GM19395 (cell line): ENCODE measurements around the gene PXMP2.
"Not testable (repeated sequence)": the region's sequence is repeated elsewhere in the genome, so short reads cannot be mapped to it uniquely, and the experiment has no call there.

ENCODE experiments used
- ATAC-seq: cut with Tn5 transposase; IDR thresholded peaks from one replicate; pipeline ENCODE4 v1.9.1; 2021; ENCODE audit warnings: mild to moderate bottlenecking, moderate library complexity; ENCODE audit not compliant: unreplicated experiment

PXMP2 gene

DNA sequence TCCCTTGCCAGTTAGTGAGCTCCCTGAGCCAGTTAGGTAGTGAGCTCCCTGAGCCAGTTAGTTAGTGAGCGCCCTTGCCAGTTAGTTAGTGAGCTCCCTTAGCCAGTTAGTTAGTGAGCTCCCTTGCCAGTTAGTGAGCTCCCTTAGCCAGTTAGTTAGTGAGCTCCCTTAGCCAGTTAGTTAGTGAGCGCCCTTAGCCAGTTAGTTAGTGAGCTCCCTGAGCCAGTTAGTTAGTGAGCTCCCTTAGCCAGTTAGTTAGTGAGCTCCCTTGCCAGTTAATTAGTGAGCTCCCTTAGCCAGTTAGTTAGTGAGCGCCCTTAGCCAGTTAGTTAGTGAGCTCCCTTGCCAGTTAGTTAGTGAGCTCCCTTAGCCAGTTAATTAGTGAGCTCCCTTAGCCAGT lies 4.6 kb downstream of the PXMP2 start:
- not testable (repeated sequence) for ATAC-seq

DNA sequence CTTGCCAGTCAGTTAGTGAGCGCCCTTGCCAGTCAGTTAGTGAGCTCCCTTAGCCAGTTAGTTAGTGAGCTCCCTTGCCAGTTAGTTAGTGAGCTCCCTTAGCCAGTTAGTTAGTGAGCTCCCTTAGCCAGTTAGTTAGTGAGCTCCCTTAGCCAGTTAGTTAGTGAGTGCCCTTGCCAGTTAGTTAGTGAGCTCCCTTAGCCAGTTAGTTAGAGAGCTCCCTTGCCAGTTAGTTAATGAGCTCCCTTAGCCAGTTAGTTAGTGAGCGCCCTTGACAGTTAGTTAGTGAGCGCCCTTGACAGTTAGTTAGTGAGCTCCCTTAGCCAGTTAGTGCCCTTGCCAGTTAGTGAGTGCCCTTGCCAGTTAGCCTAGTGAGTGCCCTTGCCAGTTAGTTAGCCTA lies 7.5 kb downstream of the PXMP2 start:
- not testable (repeated sequence) for ATAC-seq

DNA sequence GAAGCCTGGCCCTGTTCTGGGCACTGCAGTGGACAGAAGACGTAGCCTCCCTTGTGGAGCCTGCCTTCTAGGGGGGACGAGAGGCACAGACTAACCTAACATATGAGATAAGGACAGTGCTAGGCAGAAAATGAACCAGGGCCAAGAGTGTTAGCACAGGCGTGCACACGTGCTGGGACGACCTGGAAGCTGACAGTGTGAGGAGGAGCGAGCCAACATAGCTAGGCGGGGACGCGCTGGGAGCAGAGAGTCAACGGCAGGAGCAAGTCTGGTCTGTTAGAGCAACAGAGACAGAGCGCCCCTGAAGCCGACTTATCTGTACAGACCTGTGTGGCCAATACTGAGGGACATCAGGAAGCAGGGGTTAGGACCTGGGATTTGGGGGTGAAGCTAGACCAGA lies 8.0 kb downstream of the PXMP2 start:
- no peak for ATAC-seq

DNA sequence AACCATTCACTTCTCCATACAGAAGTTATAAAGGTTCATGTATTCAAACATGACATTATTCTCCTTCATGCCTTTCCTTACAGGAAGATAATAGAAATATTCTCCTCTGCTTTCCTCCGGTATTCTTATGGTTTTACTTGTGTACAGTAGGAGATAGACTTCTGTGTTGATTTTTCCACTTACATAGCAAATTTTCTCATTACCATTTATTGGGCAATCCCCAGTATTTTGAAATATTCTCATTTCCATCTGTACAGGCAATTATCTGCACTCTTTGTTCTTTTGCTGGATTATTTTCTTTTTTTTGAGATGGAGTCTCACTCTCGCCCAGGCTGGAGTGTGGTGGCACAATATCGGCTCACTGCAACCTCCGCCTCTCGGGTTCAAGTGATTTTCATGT lies 11.0 kb downstream of the PXMP2 start:
- ATAC-seq = no peak

DNA sequence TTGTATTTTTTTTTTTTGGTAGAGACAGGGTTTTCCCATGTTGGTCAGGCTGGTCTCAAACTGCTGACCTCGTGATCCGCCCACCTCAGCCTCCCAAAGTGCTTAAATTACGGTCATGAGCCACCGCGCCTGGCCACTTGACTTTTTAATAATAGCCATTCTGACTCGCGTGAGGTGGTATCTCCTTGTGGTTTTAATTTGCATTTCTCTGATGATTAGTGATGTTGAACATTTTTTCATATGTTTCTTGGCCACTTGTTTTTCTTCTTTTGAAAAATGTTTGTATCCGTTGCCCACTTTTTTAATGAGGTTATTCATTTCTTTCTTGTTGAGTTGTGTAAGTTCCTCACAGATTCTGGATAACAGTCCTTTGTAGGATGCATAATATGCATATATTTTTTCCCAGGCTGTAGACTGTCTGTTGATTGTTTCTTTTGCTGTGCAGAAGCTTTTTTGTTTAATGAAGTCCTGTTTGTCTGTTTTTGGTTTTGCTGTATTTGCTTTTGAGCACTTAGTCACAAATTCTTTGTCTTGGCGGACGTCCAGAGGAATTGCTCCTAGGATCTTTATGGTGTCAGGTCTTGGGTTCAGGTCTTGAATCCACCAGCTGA lies 12.9 kb downstream of the PXMP2 start:
- no peak for ATAC-seq

DNA sequence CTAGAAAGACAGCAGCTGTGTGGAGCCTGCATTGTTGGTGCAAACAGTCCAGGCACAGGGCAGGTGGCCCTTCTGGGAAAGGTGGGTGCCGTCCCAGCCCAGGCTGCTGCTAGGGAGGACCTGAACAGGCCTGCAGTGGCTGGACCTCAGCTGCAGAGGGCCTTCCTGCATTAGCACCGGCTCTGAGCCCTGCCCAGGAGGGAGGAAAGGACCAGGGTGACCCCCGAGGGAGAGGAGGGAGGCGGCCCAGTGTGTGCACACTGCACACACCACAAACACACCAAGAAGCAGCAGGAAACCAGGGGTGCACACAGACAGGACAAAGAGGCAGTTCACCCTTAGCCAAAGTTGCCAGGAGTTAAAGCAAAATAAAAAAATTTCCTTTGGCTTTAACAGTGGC lies 15.3 kb downstream of the PXMP2 start:
- no peak for ATAC-seq

DNA sequence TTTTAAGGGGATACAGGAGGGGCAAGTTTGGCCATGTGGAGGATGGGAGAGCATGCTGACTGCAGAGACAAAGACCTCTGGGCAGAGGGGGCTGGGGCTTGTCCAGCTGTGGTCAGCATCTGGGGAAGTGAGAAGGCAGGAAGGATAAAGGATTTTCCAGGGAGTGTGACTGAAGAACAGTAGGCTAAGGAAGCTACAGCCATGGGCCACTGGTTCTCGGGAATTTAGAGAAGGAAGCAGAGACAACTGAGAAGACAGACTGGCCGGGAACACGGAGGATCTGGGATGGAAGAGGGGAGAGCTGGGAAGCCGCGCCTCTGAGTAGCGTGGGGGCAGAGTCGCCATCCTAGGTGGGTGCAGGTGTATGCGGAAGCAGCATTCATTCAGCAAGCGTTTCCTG lies 16.3 kb downstream of the PXMP2 start:
- ATAC-seq = no peak

DNA sequence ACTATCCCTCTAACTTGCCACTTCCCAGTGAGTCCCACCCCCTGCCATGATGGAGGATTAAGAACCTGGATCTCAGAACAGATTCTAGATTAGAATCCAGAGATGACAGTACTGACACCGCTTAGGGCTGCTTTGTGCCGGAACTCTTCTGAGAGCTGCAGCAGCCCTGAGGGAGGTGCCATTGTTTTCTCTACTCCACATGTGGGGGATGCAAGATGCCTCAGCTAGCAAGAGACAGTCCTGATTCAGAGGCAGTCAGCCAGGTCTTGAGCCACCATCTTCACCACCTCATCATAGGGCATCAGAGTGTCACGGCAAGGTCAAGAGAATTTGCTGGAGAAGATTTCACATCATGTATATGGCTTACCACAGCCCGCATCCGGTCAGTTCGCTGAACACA lies 19.9 kb downstream of the PXMP2 start:
- ATAC-seq = no peak

DNA sequence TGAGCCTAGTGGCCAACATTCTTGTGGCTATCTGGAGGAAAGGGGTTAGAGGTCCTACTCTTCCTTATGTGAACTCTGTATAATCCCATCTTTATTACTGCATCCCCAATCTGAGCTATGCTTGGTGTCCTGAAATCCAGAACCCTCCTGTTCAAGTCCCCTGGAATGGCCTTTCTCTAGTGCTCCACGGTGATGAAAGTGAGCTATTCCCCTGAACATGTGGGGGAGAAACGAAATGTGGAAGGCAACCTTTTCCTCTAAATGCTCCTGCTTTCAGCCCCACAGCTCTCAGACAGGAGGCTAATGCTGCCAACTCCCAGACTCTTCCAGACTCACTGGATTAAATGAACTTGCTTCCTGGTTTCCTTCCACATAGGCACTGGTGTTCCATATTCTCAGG lies 20.8 kb downstream of the PXMP2 start:
- ATAC-seq = no peak

DNA sequence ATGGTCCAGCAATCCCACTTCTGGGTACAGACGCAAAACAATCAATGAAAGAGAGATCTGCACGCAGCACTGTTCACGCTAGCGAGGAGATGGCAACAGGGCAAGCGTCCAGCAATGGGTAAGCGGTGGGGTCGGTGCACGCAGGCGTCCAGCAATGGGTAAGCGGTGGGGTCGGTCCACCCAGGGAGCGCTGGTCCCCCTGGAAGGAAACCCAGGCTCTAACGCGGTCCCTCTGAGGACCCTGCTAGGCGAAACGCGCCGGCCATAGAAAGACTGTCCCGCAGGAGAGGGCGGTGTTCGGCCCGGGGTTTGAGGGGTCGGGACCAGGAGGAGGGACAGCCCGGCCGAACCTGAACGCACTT lies 22.6 kb downstream of the PXMP2 start:
- ATAC-seq = peak; percentile 47

DNA sequence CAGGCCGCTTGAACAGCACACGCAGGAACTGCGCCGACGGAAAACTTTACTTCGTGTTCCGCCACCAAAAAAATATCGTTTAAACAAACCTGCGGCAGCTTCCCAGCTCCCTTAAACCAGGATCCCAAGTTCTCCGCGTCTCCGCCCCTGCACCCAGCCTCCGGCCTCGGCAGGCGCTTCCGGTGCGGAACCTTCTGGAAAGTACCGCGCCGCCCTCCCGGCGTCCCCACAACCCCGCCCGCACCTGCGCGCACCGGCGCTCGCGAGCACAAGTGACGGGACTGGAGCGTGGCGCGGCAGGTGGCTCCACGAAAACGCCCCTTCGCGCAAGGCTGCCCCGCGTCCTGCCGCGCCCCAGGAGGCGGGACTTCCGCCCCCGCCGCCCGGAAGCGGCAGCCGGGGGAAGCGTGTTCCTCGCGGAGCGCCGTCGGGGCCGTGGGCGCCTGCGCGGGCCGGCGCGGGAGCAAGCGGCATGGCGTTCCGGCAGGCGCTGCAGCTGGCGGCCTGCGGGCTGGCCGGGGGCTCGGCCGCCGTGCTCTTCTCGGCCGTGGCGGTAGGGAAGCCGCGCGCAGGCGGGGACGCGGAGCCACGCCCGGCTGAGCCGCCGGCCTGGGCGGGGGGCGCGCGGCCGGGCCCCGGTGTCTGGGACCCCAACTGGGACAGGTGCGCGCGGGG lies 23.2 kb downstream of the PXMP2 start, which contains the start of gene PGAM5:
Gene PGAM5 (plus strand): TSS at position 438 of the 675 bp plus-strand sequence. CDS start 35 bp downstream, at position 473.
- ATAC-seq = peak; percentile 88

DNA sequence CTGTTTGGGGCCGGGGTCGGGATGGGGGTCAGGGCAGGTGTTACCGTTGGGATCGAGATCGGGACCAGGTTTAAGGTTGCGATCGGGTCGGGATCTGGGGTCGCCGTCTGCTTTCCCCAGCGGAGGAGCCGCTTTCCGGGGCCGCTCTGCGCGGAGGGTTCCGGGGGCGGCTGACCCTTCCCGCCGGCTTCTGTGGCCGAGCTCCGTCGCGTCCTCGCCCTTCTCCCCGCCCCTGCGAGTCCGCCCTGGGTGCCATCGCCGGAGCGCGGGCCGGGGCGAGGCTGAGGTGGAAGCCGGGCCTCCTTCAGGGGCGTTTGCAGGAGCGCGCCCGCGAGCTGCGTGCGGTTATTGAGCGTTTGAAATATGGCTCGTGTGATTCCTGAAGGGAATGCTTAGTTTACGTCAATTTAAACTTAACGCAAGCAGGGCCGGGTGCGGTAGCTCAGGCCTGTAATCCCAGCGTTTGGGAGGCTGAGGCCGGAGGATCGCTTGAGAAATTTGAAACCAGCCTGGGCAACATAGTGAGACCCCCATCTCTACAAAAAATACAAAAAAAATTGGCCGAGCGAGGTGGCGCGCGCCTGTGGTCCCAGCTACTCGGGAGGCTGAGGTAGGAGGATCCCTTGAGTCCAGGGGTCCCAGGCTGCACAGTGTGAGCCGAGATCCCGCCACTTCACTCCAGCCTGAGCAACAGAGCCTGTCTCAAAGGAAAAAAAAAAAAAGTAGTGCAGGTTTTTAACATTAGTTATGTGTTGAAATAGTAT lies 23.9 kb downstream of the PXMP2 start:
- no peak for ATAC-seq

DNA sequence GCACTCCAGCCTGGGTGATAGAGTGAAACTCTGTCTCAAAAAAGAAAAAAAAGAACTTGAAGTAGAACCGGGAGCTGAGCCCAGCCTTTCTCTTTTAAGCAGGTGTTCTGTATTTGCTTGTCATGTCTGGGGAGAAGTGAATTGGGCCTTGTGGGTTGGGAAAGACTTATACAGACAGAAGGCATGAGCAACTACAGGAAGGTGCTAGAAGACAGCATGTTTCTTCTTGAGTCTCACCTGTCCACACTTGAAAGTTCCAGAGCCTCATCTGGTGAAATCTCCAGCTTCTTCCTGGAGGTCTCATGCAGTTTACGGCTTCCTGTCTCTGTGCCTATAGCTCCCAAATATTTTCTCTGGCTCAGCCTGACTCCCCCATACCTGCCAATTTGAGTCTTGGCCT lies 25.7 kb downstream of the PXMP2 start:
- no peak for ATAC-seq

DNA sequence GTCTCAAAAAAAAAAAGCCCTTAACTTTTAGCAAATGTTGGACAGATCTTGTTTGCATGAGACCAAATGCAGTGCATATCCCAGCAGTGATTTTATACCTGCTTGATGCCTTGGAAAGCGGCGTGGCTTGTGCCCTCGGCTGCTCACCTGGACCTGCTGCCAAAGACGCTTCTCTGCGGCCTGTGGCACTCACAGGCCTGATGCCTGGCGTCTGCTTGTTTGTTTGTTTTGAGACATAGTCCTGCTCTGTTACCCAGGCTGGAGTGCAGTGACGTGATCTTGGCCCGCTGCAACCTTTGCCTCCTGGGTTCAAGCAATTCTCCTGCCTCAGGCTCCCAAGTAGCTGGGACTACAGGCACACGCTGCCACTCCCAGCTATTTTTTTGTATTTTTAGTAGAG lies 28.5 kb downstream of the PXMP2 start:
- no peak for ATAC-seq

DNA sequence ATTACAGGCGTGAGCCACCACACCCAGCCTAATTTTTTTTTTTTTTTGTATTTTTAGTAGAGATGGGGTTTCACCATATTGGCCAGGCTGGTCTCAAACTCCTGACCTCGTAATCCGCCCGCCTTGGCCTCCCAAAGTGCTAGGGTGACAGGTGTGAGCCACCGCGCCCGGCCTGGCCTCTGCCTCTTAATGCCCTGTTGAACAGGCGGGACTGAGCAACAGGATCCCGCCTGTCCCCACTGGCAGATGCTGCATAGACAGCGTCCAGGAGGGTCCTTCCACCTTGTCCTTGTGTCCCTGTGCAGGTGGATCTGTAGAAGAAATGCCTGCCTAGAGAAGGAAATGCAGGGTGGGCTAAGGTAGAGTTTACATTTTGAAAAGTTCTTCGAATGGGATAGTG lies 29.0 kb downstream of the PXMP2 start:
- ATAC-seq = no peak

DNA sequence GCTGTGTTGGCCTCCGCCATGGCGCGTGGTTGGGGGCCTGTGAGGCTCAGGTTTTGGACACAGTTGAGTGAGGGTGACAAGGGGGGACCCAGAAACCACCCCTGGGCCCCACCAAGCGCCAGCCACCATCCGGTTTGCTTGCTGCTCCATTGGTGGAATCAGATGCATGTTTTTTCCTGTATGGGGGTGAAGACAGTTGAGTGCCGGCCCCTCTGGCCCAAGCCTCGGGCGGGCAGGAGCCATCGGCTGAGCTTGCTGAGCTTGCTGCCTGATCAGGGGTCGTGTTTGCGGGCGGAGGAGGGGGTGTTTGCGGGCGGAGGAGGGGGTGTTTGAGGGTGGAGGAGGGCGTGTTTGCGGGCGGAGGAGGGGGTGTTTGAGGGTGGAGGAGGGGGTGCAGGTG lies 29.6 kb downstream of the PXMP2 start:
- no peak for ATAC-seq

DNA sequence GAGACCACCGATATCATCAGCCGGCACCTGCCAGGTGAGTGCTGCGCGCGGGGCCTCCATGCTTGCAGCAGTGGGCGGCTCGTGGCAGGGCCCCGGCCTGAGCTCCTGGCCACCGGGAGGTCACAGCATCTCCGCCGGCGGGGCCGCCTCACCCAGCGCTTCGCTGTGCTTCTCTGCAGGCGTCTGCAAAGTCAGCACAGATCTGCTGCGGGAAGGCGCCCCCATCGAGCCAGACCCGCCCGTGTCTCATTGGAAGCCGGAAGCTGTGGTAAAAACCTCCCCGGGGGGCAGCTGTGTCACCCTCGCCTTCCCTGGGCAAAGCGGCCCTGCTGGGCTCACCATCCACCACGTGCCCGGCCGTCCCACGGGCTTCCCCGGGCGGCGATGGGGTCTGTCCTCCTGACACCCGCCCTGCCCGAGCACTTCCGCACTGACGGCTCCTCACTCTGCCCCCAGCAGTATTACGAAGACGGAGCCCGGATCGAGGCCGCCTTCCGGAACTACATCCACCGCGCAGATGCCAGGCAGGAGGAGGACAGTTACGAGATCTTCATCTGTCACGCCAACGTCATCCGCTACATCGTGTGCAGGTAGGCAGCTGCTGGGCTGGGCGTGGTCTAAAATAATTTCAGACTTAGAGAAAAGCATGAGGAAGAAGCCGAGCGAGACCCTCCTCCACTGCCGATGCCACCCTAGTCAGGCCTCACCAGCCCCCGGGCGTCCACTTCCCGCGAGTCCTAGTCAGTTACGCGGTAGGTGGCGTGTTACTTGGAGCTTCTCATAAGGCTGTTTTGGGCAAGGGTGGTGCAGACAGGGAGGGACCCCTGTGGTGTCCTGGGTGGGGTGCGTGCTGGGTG lies 30.4 kb downstream of the PXMP2 start:
- ATAC-seq = no peak

DNA sequence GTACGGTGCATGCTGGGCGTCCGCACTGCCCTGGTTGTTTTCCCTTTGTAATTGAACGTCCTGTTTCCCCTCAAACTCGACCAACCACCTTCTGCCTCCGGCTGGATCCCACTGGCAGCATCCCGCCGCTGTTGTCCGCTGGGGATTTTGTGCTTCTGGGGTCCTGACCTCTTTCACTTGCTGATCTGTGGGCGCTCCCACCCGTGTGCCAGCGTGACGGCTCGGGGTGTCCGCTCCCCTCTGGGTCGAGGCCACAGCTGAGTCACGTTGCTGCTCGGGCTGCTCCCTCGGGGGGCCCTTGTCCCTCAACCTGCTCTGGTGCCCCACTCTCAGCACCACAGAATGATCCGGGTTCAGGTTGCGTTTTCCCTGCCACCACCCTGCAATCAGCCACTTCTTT lies 31.3 kb downstream of the PXMP2 start:
- no peak for ATAC-seq

DNA sequence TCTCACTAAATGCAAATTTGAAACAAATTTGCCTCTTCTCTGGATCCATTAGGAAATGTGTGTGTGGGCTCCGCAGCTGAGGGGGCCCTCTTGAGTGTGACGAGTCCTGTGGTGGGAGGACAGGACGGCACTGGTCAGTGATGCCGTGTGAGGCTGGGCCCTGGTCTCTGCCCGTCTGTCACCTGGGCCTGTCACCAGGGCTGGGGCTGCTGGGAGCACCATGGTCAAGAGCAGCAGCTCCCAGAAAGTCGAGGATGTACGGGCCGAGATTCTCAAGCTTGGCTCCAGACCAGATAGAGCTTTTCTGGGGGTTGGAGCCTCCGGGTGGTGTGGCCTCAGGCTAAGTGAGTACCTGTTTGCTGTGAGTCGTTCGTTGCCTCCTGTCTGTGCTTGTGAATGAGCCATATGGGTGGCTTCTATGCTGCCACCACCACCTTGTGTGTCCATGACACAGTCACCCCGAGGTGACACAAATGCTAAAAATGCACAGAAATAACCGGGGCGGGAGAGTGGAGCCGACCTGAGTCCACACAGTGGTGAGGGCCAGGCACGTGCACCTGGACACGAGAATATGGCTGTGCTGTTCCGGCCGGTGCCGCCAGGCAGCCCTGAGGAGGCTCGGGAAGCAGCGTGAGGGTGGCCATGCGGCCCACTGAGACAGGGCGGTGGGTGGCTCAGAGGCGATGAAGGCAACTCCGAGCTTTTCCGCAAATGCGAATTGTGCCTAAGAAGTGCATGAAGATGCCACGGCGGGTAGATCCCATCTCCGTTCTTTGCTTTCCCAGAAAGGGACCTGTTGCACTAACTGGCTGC lies 32.0 kb downstream of the PXMP2 start:
- no peak for ATAC-seq

DNA sequence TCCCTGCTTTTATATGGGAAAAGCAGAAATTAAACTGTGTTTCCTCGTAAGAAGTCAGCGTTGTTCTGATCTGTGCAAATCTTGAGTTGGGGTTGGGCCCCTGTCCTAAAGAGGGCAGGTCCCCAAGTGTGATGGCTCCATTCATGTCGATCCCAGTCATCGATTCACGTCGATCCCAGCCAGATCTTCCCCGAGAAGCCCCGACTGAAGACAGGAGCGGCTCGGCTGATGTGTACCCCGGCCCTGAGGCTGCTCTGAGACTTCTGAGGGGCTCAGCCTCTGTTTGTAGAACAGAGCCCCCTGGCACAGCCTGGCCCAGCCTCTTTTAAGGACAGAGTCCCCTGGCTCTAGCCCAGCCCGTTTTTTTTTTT lies 32.6 kb downstream of the PXMP2 start:
- no peak for ATAC-seq
